GM21737 (cell line): ENCODE data around the gene GLRA1.

Source experiments
- ATAC-seq: cut with Tn5 transposase; IDR thresholded peaks from one replicate; pipeline ENCODE4 v1.9.1; 2021; ENCODE audit warnings: mild to moderate bottlenecking, moderate library complexity; ENCODE audit not compliant: unreplicated experiment

Gene GLRA1

GRCh38 chr5:151924564-151925301 is at the start of gene GLRA1:
Gene GLRA1 (minus strand): TSS chr5:151924851. CDS start chr5:151924549, 302 bp downstream.
- no peak for ATAC-seq

GRCh38 chr5:151970885-151971284 is 46.2 kb upstream of the GLRA1 start:
- ATAC-seq: no peak

GRCh38 chr5:151967865-151968264 is 43.2 kb upstream of the GLRA1 start:
- no peak for ATAC-seq

- ATAC-seq: no peak
These were observed 41.4 kb upstream of the GLRA1 start for GRCh38 chr5:151966046-151966445.

GRCh38 chr5:151964471-151964870 is 39.8 kb upstream of the GLRA1 start:
- no peak for ATAC-seq

GRCh38 chr5:151961557-151961956 is 36.9 kb upstream of the GLRA1 start:
- ATAC-seq: no peak

GRCh38 chr5:151958111-151958510 is 33.5 kb upstream of the GLRA1 start:
- no peak for ATAC-seq

GRCh38 chr5:151956725-151957124 is 32.1 kb upstream of the GLRA1 start:
- no peak for ATAC-seq

GRCh38 chr5:151954255-151954654 is 29.6 kb upstream of the GLRA1 start:
- ATAC-seq: no peak

- no peak for ATAC-seq
These were observed 29.2 kb upstream of the GLRA1 start for GRCh38 chr5:151953833-151954232.

- ATAC-seq: no peak
These were observed 27.6 kb upstream of the GLRA1 start for GRCh38 chr5:151952238-151952637.

- ATAC-seq: no peak
These were observed 26.1 kb upstream of the GLRA1 start for GRCh38 chr5:151950706-151951105.

- ATAC-seq: no peak
These were observed 25.2 kb upstream of the GLRA1 start for GRCh38 chr5:151949701-151950308.

GRCh38 chr5:151949113-151949512 is 24.5 kb upstream of the GLRA1 start:
- ATAC-seq: no peak

GRCh38 chr5:151947931-151948608 is 23.4 kb upstream of the GLRA1 start:
- ATAC-seq: no peak

- ATAC-seq: no peak
These were observed 13.2 kb upstream of the GLRA1 start for GRCh38 chr5:151937851-151938250.

- no peak for ATAC-seq
These were observed 10.6 kb upstream of the GLRA1 start for GRCh38 chr5:151935135-151935695.

- no peak for ATAC-seq
These were observed 6.6 kb upstream of the GLRA1 start for GRCh38 chr5:151931260-151931659.

GRCh38 chr5:151926188-151926587 is 1.5 kb upstream of the GLRA1 start:
- ATAC-seq: no peak

- no peak for ATAC-seq
These were observed 689 bp upstream of the GLRA1 start for GRCh38 chr5:151925340-151925739.

- no peak for ATAC-seq
These were observed 680 bp downstream of the GLRA1 start for GRCh38 chr5:151923866-151924476.
